ENCODE data around the gene OGFOD3.

The OGFOD3 gene

GRCh38 chr17:82396601-82397435, 21.6 kb downstream of the OGFOD3 start:
- FAIRE-seq (no peak), DNase-seq (ENCODE audit: insufficient read length, low spot score) (no peak)
- TF ChIP-seq CTCF (IDR thresholded peaks at IDR 0.05; ENCODE audit: insufficient read depth, missing control alignments) = no peak

GRCh38 chr17:82394278-82394677, 24.1 kb downstream of the OGFOD3 start:
- no peak for TF ChIP-seq CTCF (IDR thresholded peaks at IDR 0.05; ENCODE audit: insufficient read depth, missing control alignments)

GRCh38 chr17:82392941-82393340, 25.4 kb downstream of the OGFOD3 start:
- no peak for TF ChIP-seq CTCF (IDR thresholded peaks at IDR 0.05; ENCODE audit: insufficient read depth, missing control alignments)
- FAIRE-seq (no peak), DNase-seq (ENCODE audit: insufficient read length, low spot score) (no peak)

More at GRCh38 chr17:82394278-82394677, 24.1 kb downstream of the OGFOD3 start:
- FAIRE-seq (no peak), DNase-seq (ENCODE audit: insufficient read length, low spot score) (no peak)

- FAIRE-seq (no peak), DNase-seq (ENCODE audit: insufficient read length, low spot score) (no peak)
- no peak for TF ChIP-seq CTCF (IDR thresholded peaks at IDR 0.05; ENCODE audit: insufficient read depth, missing control alignments)
Observed at GRCh38 chr17:82392209-82392920, 26.0 kb downstream of the OGFOD3 start.

- no peak for DNase-seq (ENCODE audit: insufficient read length, low spot score)
- TF ChIP-seq CTCF (IDR thresholded peaks at IDR 0.05; ENCODE audit: insufficient read depth, missing control alignments) = no peak
- FAIRE-seq = no peak
Observed at GRCh38 chr17:82391496-82392066, 26.8 kb downstream of the OGFOD3 start.

- FAIRE-seq (no peak), DNase-seq (ENCODE audit: insufficient read length, low spot score) (no peak)
- TF ChIP-seq CTCF (IDR thresholded peaks at IDR 0.05; ENCODE audit: insufficient read depth, missing control alignments) = no peak
Observed at GRCh38 chr17:82390860-82391435, 27.4 kb downstream of the OGFOD3 start.

All from D721Med (cell line).